RWPE2 (cell line): Measurements from ENCODE around the gene SCGB1A1.

Experiments
- ATAC-seq: fragments of 200-7000 bp; cut with Tn5 transposase; 3 replicates; pipeline ENCODE4 v1.9.1; 2021; ENCODE audit warnings: low read depth
- DNase-seq: peaks from one replicate; pipeline ENCODE4 v3.0.0-alpha.2; 2020; ENCODE audit warnings: low spot score
- H3K27ac ChIP-seq: fragments of 450-650 bp; 2 replicates; pipeline ENCODE4 v1.5.1; 2017; ENCODE audit warnings: mild to moderate bottlenecking; ENCODE audit not compliant: poor library complexity, severe bottlenecking
- H3K27me3 ChIP-seq: fragments of 250-450 bp; sonication (Bioruptor Pico); 2 replicates; pipeline ENCODE4 v1.5.1; 2021; ENCODE audit warnings: mild to moderate bottlenecking, moderate library complexity; ENCODE audit not compliant: insufficient read depth, poor library complexity, severe bottlenecking
- H3K36me3 ChIP-seq: fragments of 250-450 bp; sonication (Bioruptor Pico); 2 replicates; pipeline ENCODE4 v1.5.1; 2020; ENCODE audit warnings: low read depth, mild to moderate bottlenecking, moderate library complexity
- H3K4me1 ChIP-seq: fragments of 250-450 bp; sonication (Bioruptor Pico); 2 replicates; pipeline ENCODE4 v1.5.1; 2021; ENCODE audit warnings: mild to moderate bottlenecking, moderate library complexity; ENCODE audit not compliant: insufficient read depth, poor library complexity, severe bottlenecking
- H3K4me3 ChIP-seq: fragments of 250-450 bp; sonication (Bioruptor Pico); 2 replicates; pipeline ENCODE4 v1.5.1; 2021; ENCODE audit warnings: mild to moderate bottlenecking, moderate library complexity; ENCODE audit not compliant: severe bottlenecking
- H3K9me3 ChIP-seq: fragments of 250-450 bp; sonication (Bioruptor Pico); 2 replicates; pipeline ENCODE4 v1.5.1; 2021; ENCODE audit warnings: mild to moderate bottlenecking, moderate library complexity; ENCODE audit not compliant: severe bottlenecking
- TF ChIP-seq, protein P1 (sequence below): fragments of 450-650 bp; IDR thresholded peaks from one replicate; pipeline ENCODE4 v1.5.1; 2017; ENCODE audit warnings: mild to moderate bottlenecking, moderate library complexity; ENCODE audit not compliant: poor library complexity, severe bottlenecking

SCGB1A1 gene

GRCh38 chr11:62395885-62396551 is 22.8 kb upstream of the SCGB1A1 start:
- Histone ChIP-seq H3K27ac (no peak overlapping the region), H3K27me3 (no peaks in the 10 kb centered on the region), H3K9me3 (no peaks in the 10 kb centered on the region), H3K36me3 (no peaks in the 10 kb centered on the region), H3K4me1 (peaks cover 9% of the 10 kb centered on the region), H3K4me3 (no peak overlapping the region)
- DNase-seq (no peak), ATAC-seq (no peak)
- TF ChIP-seq, protein P1, sequence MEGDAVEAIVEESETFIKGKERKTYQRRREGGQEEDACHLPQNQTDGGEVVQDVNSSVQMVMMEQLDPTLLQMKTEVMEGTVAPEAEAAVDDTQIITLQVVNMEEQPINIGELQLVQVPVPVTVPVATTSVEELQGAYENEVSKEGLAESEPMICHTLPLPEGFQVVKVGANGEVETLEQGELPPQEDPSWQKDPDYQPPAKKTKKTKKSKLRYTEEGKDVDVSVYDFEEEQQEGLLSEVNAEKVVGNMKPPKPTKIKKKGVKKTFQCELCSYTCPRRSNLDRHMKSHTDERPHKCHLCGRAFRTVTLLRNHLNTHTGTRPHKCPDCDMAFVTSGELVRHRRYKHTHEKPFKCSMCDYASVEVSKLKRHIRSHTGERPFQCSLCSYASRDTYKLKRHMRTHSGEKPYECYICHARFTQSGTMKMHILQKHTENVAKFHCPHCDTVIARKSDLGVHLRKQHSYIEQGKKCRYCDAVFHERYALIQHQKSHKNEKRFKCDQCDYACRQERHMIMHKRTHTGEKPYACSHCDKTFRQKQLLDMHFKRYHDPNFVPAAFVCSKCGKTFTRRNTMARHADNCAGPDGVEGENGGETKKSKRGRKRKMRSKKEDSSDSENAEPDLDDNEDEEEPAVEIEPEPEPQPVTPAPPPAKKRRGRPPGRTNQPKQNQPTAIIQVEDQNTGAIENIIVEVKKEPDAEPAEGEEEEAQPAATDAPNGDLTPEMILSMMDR: no peak

DNA sequence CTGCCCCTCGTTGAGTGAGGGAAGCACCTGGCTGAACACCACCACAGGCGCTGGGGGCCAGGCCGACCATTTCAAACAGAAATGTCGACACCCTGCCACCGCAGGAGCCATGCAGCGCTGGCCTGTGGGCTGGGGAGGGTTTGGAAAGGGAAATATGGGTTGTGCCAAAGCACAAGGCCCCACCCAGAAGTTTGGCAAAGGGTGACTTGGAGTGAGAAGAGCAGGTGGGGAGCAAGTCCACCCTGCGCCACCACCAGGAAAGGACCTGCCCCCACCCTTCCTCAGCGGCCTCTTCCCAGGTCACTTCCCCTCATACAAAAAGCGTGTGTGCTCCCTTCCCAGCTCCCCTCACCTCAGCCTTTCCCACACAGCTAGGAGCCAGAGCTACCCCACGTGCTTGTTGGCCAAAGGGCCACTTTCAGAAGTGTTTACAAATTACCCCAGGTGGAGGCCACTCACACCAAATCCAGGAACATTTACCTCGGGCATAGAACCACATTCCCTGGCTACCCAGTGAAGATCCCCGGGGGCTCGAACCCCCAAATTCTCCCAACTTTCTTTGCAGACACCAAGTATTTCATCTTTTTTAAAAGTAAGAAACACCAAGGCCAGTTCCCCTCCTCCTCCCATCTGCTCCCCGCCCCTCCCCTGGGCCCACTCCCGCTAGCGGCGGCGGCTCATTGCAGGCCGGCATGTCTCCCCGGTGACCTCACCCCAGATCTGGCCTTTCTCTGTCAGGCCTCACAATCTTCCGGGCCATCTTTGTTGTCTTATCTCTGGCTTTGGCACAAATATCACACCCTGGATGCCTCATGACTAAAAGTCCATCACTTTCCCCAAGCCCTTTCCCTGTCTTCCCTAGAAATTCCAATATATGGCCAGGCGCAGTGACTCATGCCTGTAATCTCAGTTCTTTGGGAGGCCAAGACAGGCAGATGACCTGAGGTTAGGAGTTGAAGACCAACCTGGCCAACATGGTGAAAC is 20.5 kb upstream of the SCGB1A1 start:
- DNase-seq: no peak
- Histone ChIP-seq H3K4me1 (peaks cover 5% of the 10 kb centered on the region), H3K4me3 (no peak overlapping the region), H3K9me3 (no peaks in the 10 kb centered on the region), H3K27ac (no peak overlapping the region), H3K36me3 (no peaks in the 10 kb centered on the region), H3K27me3 (no peaks in the 10 kb centered on the region)
- ATAC-seq: no peak
- TF ChIP-seq, protein P1: no peak

GRCh38 chr11:62399172-62399877 is 19.5 kb upstream of the SCGB1A1 start:
- Histone ChIP-seq H3K4me3 (no peak overlapping the region), H3K36me3 (no peaks in the 10 kb centered on the region), H3K4me1 (peaks cover 4% of the 10 kb centered on the region), H3K27me3 (no peaks in the 10 kb centered on the region), H3K27ac (no peak overlapping the region), H3K9me3 (no peaks in the 10 kb centered on the region)
- DNase-seq (no peak), ATAC-seq (no peak)
- TF ChIP-seq, protein P1: no peak

DNA sequence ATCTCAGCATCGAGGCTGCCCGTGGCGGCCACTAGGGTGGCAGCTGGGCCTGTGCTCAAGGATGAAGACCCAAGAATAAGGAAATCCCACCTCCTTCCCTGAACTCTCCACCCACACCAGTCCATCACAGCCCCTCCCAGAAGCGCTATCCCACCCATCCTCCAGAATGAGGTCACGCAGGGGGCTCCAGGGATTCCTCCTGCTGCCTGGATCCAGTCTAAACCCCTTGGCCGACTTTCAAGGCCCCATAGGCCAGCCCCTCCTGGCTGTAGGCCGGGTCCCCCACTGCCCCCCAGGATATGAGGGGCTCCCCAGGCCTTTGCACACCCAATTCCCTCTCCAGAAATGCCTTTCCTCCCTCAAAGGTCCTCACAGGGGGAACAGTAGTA is 19.0 kb upstream of the SCGB1A1 start:
- H3K27me3 ChIP-seq: no peaks in the 10 kb centered on the region
- DNase-seq: no peak
- H3K36me3 ChIP-seq: no peaks in the 10 kb centered on the region
- ATAC-seq: no peak
- peaks cover 4% of the 10 kb centered on the region for H3K4me1 ChIP-seq
- H3K27ac ChIP-seq: no peak overlapping the region
- TF ChIP-seq, protein P1: no peak
- H3K9me3 ChIP-seq: no peaks in the 10 kb centered on the region
- no peak overlapping the region for H3K4me3 ChIP-seq
